NCI-H2196 treated with DMSO at 0.1 percent for 48 hours (cell line): ENCODE measurements around the gene C5.

Source experiments
- DNase-seq: peaks from one replicate; lab custom pipeline; 2025; ENCODE audit not compliant: unreplicated experiment; lab: John Stamatoyannopoulos, UW

Gene C5

DNA sequence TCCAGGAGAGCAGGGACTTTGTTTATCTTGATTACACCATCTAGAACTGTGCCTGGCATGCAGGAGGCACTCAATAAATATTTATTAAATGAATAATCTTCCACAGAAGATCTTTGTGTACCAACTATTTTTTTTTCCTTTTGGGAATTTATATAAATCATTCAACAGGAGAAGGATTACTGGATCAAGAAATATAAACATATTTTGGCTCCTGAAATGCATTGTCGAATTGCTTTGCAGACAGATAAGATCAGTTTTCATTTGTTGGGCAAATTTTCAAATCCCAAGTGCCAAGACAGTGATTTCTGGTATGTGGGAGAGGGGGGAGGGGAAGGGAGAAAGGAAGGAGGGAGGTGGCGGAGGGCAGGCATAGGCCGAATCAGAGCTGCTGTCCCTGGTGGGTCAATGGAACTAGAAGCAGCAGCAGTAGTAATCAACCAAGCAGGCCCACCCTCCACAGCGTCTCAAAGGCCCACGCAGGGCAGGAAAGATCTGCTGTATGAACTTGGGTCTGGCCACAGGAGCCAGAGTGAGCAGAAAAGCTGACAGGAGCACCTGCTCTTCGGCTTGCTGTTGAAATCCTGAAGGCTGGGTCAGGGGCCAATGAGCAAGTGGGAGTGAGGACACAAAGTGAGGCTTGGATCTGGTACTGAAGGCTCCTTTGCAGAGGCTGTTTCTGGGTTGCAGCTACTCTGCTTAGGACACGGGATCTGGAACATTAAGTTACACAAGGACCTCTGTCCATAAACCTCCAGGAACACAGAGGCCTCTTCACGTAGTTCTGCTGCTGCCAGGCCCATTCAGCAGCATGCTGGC, 107.7 kb downstream of the C5 start:
- no peak for DNase-seq

DNA sequence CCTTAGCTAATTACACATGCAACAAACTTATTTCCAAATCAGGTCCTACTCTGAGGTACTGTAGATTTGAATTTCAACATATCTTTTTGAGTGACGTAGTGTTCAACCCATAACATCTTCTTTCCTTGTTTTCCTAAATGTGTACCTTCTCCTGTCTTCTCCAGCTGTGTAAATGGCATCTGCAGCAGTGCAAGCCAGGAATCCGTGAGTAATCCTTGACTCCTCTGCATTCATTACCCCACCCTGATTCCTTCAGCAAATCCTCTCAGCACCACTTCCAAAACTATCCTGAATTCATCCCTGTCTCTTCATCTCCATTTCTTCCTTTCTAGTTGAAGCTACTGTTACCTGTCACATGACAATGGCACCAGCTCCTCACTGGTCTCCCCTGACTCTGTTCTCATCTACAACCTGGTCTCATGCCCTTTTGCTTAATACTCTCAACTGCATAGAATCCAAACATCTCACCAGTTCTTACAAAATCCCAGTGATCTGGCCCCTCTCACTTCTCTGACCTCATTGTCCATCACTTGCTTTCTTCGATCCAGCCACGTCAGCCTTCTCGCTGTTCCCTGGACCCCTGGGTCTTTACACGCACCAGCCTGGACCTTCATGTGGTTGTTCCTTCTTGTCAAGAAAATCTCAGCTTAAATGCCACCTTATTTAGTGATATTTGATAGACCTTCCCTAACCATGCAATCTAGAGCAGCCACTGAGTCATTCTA, 108.9 kb downstream of the C5 start:
- no peak for DNase-seq

DNA sequence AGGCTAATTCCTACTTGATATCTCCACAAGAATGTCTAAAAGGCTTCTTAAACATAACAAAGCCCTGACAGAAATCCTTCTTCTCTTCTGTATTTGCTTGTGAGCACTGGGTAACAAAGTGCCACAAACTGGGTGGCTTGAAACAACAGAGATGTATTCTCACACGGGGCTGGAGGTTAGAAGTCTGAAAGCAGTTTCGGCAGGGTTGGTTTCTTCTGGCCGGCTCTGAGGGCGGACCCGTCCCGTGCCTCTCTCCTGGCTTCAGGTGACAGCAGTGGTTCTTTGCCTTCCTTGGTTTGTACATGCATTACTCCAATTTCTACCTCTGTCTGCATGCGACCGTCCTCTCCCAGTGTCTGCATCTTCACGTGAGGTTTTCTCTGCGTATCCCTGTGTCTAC, 109.5 kb downstream of the C5 start:
- no peak for DNase-seq

DNA sequence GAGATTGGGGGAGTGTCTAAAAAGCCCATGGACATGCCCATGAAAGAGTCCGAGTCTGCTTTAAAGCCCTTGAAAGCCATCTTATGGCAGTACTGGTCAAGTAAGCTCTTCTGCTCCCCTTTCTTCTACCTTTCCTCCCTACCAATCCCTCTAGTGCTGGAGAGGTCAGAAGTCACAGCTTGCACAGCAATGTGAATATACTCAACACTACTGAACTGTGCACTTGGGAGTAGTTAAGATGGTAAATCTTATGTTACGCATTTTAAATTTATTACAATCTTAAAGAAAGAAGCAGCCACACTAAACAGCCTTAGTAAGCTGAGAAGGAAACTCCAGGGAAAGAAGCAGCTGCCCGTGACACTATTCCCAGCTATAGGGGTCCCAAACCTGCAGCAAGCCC, 111.2 kb downstream of the C5 start:
- DNase-seq: no peak

DNA sequence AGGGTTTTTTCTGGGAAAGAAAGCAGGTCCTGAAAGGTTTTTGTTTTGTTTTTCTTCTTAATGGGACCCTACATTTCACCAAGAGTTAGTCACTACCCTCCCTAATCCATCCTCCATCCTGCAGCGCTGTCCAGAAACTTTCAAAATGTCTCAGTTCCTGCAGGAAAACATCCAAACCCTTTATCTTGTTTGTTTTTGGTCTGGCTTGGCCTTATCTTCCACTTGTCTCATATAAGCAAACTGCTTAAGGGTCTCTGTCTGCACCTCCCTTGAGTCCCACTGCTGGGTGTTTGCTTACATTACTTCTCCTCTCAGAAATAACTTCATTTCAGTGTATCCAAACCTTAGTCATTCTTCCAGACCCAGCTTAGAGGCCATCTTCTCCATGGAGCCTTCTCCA, 112.5 kb downstream of the C5 start:
- DNase-seq: no peak

DNA sequence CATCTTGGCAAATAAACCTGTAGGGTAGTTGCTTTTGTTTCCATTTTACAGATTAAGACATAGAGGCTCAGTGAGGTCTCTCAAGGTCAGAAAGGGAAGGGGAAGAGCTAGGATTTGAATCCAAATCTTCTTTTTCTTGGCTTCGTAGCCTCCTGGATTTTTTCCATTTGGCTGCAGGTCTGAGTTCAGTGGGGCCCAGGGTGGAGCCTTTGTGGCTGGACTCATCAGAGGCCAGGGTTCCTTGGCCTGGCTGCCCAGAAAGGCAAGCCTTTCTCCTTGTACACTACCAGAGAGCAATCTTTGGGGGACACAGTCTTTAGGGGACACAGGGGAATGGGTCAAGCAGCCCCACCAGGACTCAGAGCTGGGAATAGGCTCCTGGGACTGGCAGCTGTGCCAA, 112.9 kb downstream of the C5 start:
- no peak for DNase-seq

DNA sequence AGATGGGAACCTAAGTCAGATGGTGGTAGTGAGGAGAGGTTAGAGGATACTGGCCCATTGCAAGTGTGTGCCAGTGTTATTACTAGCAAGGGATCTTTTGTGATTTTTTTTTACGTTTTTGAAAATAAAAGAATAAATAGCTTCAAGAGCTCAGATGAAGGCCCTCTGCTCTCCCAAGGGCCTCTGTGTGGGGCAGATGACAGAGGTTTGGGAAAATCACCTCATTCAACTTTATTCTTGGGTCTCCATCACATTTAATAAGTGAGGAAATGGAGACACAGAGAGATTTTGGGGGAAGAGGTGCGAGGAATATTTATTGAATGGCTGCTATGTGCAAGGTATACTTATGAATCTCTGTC, 113.3 kb downstream of the C5 start:
- no peak for DNase-seq

DNA sequence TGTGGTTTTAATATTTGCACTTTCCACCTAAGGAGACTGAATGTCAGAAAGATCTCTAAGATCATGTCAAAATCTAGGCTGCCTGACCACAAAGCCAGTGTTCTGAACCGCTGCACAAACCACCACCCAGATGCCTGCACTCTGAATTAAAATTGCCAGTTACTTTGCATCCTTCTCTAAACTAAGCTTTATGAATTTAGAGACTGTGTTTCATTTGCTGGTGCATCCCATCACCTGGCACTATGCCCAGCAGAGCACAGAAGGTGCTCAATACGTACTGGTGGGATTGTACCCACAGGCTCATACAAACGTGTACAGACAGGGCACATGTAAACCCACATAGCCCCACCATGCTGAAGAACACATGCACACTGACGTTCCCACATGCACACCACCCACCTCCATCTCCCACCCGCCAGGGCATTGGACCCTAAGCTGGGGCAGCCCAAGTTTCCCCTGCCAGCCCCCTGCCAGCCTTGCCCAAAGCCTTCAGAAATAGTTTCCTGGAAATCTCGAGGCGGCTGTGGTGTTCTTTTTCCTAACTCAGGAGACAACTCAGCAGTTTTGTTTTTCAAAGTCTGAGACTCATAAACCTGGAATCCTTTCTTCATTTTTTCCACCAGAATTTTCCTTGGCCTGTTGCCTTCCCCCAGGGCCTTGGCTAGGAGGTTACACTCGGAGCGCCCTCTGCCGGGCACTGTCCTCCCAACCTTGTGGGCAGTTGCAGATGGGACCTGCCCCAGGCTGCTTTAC, 113.9 kb downstream of the C5 start:
- DNase-seq: peak; percentile 73

DNA sequence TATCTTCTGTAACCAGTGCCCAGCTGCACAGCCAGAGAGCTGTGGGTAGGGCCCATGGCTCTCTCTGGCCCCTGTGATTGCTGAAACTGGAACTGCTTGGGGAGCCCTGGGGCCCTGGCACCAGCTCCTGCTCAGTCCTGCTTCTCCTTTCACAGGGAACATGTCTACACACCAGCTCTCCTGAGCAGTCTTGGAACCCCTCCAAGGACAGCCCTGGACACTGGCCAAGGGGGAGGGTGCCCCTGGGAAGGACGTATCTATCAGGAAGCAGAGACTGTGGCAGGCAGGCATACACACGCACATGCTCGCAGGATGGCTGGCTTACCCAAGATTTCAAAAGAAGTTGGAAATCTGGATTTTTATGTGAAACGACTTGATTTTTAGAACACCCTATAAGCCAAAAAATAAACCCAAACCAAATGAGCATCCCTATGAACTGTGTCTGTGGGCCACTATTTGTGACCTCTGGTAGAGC, 114.7 kb downstream of the C5 start:
- peak; percentile 91 for DNase-seq

DNA sequence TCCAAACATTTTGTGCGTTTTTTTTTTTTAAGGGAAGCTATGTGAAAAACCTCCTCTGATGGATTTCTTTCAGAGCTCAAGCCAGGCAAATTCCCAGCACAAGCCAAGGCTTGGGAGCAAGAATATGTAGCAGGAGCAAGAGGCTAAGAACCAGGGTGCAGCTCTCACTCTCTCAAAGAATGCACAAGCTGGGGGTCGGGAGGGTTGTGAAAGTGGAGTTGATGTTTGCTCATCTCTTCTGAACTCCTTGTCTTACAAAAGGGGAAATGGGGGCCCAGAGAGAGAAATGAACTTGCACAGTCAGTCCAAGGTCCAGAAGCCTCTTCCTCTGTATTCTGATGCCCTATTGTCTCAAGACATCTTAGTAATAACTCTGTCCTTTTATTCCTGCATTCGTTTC, 115.8 kb downstream of the C5 start:
- no peak for DNase-seq

DNA sequence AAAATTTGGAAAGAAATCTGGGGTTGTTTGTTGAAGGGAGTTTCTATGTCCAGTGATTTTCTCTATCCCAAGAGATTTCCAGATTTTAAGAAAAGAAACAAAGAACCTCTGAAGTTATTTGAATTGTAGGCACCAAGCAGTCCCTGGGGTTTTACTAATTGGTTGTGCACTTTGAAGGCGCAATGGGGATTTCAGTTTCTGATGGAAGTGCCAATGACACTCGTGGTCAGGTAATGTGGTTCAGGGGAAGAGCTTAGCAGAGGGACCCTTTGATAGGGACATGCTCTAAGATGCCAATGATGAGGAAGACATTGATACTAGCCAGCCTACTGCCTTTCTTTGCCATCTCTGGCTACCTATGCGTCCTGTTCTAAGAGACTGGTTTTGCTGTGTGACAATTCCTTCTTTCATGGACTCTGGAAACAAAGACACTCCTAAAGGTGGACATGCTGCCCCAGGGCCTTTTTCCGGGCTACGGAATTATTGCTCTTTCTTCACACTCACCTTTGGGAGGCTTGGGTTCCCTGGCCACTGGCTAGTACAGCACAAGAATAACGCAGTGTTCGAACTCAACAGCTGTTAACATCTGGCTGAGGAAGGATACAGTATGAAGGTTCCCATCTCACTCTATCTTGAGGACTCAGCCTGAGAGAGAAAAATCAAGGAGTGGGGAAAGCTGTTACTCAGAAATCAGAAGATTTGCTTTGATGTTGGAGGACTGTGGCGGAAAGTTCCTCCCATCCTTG, 116.6 kb downstream of the C5 start:
- no peak for DNase-seq

DNA sequence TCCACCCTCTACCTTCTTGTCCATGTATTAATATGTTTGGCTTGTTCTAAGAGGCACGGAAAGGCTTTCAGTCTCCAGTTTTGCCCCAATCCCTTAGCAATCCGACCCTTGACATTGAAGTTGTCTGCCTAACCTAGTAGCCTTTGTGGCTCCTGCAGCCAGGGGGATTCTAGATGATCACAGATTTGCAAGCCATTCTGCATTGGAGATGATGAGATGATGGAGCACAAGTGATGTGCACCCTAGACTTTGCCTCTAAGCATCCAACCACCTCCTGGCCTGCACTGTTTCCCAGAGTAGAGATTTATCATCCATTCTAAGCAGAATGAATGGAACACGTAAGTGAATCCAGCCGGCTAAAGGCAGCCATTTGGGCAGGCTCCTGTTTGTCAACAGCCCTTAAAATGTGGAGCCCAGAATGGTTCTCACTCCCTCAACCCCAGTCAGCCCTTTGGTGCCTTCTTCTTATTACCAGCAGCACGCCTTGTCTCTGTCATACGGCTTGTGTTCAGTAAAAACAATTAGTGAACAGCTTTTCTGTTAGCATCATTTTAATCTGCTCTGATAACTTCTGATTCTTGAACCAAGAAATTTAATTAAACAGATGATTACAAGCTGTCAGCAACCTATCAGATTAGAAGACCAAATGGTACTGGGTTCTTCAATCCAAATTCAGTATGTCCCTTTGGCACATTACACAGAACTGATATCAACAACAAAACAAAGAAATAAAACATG, 117.8 kb downstream of the C5 start:
- no peak for DNase-seq

DNA sequence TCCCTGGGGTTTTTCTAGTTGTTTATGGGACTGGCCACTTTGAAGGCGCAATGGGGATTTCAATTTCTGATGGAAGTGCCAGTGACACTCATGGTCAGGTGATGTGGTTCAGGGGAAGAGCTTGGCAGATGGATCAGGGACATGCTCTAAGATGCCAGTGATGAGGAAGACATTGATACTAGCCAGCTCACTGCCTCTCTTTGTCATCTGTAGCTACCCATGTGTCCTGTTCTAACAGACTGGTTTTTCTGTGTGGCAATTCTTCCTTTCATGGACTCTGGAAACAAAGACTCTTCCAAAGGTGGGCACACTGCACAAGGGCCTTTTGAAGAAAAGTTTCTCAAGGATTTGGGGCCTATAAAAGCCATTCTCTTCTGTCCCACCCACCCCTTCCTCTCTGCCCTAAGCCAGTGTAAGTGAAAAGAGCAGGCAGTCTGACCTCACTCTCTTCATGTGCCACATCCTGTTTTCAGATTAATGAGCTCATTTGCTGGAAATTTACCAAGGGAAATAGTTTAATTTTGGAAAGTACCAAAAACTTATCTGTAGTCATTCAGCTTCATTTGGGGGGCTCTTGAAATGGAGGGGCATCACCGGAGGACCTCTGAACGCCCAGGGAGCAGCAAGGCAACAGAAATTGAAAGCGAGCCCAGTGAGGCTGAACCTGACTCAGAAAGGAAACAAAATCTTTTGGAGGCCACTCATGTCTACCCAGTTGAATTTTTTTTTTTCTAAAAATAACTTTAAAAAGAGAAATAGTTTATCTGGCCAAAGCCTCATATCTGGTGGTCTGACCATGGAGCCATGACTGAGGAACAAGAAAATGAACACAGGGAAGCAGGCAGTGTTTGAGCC, 118.6 kb downstream of the C5 start:
- peak; percentile 63 for DNase-seq

DNA sequence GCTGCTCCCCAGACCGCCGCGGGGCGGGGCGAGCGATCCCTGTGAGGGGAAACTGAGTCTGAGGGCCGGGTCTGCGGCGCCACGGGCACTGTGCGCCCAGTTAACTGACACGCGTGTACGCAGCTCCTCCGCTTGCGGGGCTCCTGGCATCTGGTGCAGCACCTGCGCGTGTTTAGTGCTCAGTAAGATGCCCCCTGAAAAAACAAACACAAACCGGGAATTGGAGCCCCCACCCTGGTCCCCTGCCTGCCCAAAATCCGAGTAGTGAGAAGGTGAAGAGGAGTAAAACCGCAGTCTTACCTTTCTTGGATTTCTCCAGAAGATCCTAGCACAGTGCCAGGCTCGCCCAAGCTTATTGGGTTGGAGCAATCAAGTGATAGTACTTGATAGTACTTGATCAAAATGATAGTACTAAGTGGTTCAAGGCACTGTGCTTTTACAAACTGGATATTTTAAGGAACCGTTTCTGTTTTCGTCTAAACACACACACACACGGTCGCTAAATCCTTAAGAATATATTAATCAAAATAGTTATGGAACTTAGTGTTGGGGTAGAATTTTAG, 120.8 kb downstream of the C5 start:
- no peak for DNase-seq

DNA sequence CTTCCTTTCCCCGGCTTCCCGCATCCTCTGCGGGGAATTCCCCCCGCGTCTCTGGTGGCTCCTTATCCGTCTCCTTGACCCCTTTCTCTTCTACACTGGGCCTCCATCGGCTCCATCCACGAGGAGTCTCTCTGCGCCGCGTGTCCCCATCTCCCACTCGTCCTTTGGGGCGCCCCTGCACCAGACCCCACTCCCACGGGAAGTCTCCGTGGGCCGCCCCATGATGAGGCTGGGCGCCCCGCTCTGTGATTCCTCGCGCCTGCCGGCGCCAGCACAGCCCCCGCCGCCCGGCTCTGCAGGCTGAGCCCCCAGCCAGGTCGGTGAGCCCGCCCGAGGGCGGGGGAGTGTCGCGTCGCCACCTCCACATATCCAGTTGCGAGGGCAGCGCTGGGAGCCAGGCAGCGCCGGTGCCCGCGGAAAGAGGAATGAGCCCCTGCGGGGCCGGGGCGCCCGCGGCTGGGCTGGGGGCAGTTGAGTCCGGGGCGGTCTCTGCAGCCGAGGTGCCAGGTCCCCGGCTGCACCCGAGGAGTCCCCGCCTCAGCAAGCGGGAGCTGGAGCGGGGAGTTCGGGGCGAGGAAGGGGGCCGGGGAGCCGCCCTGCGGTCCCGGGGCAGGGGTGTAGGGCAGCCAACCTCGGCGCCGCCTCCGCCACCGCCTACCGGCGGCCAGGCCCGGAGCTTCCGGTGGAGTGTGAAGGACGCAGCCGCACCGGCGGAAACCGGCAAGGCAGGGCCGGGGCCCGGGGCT, 121.4 kb downstream of the C5 start:
- DNase-seq: no peak

DNA sequence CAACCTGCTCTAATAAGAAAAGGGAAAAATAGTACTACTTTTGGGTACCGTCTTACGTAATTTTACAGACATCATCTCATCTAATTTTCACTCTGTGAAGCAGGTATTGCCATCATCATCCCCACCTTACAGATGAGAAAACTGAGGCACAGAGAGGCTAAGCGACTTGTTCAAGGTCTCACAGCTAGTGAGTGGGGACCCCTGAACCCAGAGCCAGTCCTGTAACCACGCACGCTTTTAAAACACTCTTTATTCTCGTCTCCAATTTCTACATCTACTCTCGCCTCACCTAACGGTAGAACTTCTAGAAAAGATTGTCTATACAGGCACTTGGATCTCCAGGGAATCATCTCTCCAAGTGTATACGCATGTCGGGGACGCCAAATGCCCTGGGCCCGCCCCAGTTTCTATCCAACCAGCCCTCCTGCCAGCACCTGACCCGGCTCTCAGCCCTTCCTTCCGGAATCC, 122.0 kb downstream of the C5 start:
- DNase-seq: no peak

DNA sequence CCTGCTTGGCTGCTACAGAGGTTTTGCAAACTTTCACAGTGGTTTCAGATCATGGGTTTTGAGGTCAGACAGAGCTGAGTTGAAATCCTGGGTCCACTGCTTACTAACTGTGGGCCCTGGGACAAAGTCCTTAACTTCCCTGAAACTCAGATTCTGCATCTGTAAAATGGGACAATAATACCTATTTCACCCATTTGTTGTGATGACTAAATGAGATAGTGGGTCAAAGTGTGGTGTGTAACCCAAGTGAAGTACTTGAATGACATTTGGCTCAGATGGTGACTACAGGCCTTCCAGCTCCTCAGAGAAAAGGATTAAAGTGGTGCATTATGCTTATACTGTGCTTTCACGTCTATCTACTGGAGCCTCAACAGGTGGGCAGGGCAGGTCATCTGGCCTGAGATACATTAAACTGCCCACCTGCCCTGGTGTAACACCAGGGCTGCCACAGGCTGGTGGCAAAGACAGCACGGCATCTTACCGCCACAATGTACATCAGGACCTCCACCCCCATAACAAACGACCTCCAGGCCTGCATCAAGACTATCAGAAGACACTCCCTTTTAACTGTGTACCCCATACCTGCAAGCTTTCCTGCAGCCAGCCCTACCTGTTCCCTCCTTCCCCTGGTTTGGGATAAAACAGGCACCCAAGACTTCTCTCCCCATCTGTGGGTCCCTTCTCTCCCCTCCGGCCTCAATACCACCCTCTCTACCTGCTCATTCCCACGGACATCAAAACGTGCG, 122.6 kb downstream of the C5 start:
- DNase-seq: no peak
